WI38 (cell line): ENCODE results near the gene NMUR2.

ENCODE experiments used
- H3K4me3 ChIP-seq: 2 replicates; pipeline ENCODE4 v1.5.1; 2011; ENCODE audit warnings: low read depth, mild to moderate bottlenecking, control low read depth, low read length
- CTCF ChIP-seq: IDR thresholded peaks from 2 replicates; pipeline ENCODE4 v1.5.1; 2012; ENCODE audit warnings: low read depth, mild to moderate bottlenecking, control low read depth, low read length

NMUR2 gene

GRCh38 chr5:152374711-152375275 lies 30.3 kb downstream of the NMUR2 start:
- no peak for TF ChIP-seq CTCF
- no peak overlapping the region for H3K4me3 ChIP-seq

- no peak for TF ChIP-seq CTCF
- no peak overlapping the region for H3K4me3 ChIP-seq
Measured at GRCh38 chr5:152372875-152373274, 32.2 kb downstream of the NMUR2 start.

- H3K4me3 ChIP-seq = no peak overlapping the region
- no peak for TF ChIP-seq CTCF
Measured at GRCh38 chr5:152369298-152369697, 35.8 kb downstream of the NMUR2 start.

- TF ChIP-seq CTCF = no peak
Measured at GRCh38 chr5:152367554-152367953, 37.5 kb downstream of the NMUR2 start.

GRCh38 chr5:152366716-152367115 lies 38.4 kb downstream of the NMUR2 start:
- H3K4me3 ChIP-seq = no peak overlapping the region
- no peak for TF ChIP-seq CTCF

More at GRCh38 chr5:152367554-152367953, 37.5 kb downstream of the NMUR2 start:
- H3K4me3 ChIP-seq = no peak overlapping the region

- TF ChIP-seq CTCF = no peak
- no peak overlapping the region for H3K4me3 ChIP-seq
Measured at GRCh38 chr5:152364899-152365298, 40.2 kb downstream of the NMUR2 start.

GRCh38 chr5:152364172-152364571 lies 40.9 kb downstream of the NMUR2 start:
- no peak for TF ChIP-seq CTCF
- no peak overlapping the region for H3K4me3 ChIP-seq
